Measurements from ENCODE around the gene C2orf42. TPM values are rescaled to one million over a fixed set of nuclear protein-coding genes. Genes with fewer than 3 reads are reported as not detected.
"Not testable (repeated sequence)": the region's sequence is repeated elsewhere in the genome, so short reads cannot be mapped to it uniquely, and the experiment has no call there.

The C2orf42 gene
- total RNA-seq, 3 donors from 2014 or later (not counting 1 experiment from before 2014, with no cell fraction given): 22.7 to 31.5 (median 25.7) TPM

DNA sequence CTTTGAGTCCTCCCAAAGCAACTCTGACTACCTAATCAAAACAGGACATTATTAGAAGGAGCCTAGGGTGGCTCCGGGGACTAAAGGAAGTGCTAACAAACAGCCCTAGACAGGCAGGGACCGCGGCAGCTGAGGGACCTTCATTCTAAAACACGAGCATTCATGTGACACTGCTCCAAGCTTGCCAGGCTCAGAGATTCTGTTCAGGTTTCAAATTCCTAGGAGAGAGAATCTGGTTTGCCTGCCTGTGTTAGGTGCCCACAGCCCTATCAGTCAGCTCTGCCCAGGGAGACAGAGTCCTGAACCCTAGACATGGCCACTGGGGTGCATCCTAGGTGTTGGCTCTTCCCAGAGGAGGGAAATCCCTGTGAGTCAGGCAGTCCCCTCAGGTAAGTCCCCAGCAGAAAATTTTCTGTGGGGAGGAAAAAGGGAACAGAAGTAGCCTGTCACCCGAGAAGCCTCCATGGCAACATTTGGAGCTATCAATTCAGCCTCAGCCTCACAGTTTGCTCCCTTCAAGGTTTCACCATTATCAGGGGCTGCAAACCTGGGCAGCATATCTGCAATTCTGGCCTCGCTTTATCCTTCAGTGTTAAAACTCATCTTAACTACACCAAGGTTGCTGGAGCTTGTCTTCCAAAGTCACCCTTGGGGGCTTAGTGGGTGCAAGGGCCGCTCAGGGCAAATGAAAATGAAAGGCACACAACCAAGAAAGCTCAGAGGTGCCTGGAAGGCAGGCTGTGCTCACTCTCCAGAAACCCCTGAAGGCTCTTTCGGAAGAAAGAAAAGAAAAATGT is 75.0 kb downstream of the C2orf42 start:
- DNase-seq (peak in 1 of 2 donors; percentile 42), ATAC-seq (peak; percentile 48 to 76 (median 68))
- intact Hi-C loops (cut with micrococcal nuclease): no loop called here
- Histone ChIP-seq H3K4me3 (ENCODE audit: low read length) (no peak overlapping the region), H3K27ac (ENCODE audit: low read length) (no peak overlapping the region), H3K27me3 (ENCODE audit: control insufficient read depth, insufficient read depth, low read length) (no peaks in the 10 kb centered on the region), H3K9me3 (ENCODE audit: control insufficient read depth, insufficient read depth, low read length) (no peaks in the 10 kb centered on the region), H3K36me3 (ENCODE audit: control insufficient read depth, insufficient read depth, low read length) (no peaks in the 10 kb centered on the region), H3K4me1 (ENCODE audit: control insufficient read depth, insufficient read depth, low read length) (peaks cover 22% of the 10 kb centered on the region)
- 51% methylated on average over 8 of the region's 8 CpGs for WGBS (ENCODE audit: insufficient coverage)
- H3K27me3 Mint-ChIP-seq (ENCODE audit: low read depth in 2 of 2): no peaks in the 10 kb centered on the region
- H3K27ac Mint-ChIP-seq: peak overlapping the region in 1 of 2 donors; percentile 65
- H3K4me3 Mint-ChIP-seq: no peak overlapping the region
- H3K36me3 Mint-ChIP-seq: no peaks in the 10 kb centered on the region
- peaks cover 22 to 31% of the 10 kb centered on the region in 2 donors for H3K4me1 Mint-ChIP-seq
- TF ChIP-seq, protein P1, sequence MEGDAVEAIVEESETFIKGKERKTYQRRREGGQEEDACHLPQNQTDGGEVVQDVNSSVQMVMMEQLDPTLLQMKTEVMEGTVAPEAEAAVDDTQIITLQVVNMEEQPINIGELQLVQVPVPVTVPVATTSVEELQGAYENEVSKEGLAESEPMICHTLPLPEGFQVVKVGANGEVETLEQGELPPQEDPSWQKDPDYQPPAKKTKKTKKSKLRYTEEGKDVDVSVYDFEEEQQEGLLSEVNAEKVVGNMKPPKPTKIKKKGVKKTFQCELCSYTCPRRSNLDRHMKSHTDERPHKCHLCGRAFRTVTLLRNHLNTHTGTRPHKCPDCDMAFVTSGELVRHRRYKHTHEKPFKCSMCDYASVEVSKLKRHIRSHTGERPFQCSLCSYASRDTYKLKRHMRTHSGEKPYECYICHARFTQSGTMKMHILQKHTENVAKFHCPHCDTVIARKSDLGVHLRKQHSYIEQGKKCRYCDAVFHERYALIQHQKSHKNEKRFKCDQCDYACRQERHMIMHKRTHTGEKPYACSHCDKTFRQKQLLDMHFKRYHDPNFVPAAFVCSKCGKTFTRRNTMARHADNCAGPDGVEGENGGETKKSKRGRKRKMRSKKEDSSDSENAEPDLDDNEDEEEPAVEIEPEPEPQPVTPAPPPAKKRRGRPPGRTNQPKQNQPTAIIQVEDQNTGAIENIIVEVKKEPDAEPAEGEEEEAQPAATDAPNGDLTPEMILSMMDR (IDR thresholded peaks at IDR 0.05): no peak
- no peaks in the 10 kb centered on the region for H3K9me3 Mint-ChIP-seq

DNA sequence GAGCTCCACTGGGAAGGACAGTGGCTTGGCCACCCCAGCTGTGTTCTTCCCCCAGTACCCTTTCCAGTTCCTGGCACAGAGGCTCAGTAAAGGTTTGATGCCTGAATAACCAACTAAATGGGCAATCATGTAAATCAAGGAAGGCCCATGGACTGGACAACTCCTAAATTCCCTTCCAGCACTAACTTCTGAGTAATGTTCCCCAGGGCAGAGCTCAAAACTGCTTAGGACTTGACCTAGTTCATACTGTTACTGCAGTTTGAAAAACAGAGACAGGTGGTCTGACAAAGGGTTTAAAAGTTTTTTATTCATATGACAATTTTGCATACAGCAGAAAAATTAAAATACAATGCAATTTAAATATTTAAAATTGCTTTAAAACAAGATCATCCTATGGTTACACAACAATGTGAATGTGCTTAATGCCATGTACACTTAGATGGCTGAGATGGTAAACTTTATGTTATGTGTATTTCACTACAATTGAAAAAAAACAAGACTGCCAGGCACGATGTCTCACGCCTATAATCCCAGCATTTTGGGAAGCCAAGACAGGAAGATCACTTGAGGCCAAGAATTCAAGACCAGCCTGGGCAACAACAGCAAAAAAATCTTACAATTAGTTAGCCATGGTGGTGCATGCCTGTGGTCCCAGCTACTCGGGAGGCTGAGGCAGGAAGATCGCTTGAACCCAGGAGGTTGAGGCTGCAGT is 77.3 kb downstream of the C2orf42 start:
- 95% methylated on average over 4 of the region's 4 CpGs for whole genome bisulfite sequencing (ENCODE audit: insufficient coverage)
- no peaks in the 10 kb centered on the region for H3K36me3 Mint-ChIP-seq
- DNase-seq: no peak
- no peaks in the 10 kb centered on the region for H3K27me3 Mint-ChIP-seq (ENCODE audit: low read depth in 2 of 2)
- peaks cover 24 to 28% of the 10 kb centered on the region in 2 donors for H3K4me1 Mint-ChIP-seq
- H3K27ac ChIP-seq (ENCODE audit: low read length): no peak overlapping the region
- H3K27me3 ChIP-seq (ENCODE audit: control insufficient read depth, insufficient read depth, low read length): no peaks in the 10 kb centered on the region
- H3K27ac Mint-ChIP-seq: no peak overlapping the region
- no peaks in the 10 kb centered on the region for H3K9me3 ChIP-seq (ENCODE audit: control insufficient read depth, insufficient read depth, low read length)
- TF ChIP-seq, protein P1 (IDR thresholded peaks at IDR 0.05): no peak
- no peaks in the 10 kb centered on the region for H3K9me3 Mint-ChIP-seq
- no peak for ATAC-seq
- no peak overlapping the region for H3K4me3 ChIP-seq (ENCODE audit: low read length)
- no peaks in the 10 kb centered on the region for H3K36me3 ChIP-seq (ENCODE audit: control insufficient read depth, insufficient read depth, low read length)
- intact Hi-C loops (cut with micrococcal nuclease): no loop called here
- peaks cover 45% of the 10 kb centered on the region for H3K4me1 ChIP-seq (ENCODE audit: control insufficient read depth, insufficient read depth, low read length)
- H3K4me3 Mint-ChIP-seq: no peak overlapping the region

DNA sequence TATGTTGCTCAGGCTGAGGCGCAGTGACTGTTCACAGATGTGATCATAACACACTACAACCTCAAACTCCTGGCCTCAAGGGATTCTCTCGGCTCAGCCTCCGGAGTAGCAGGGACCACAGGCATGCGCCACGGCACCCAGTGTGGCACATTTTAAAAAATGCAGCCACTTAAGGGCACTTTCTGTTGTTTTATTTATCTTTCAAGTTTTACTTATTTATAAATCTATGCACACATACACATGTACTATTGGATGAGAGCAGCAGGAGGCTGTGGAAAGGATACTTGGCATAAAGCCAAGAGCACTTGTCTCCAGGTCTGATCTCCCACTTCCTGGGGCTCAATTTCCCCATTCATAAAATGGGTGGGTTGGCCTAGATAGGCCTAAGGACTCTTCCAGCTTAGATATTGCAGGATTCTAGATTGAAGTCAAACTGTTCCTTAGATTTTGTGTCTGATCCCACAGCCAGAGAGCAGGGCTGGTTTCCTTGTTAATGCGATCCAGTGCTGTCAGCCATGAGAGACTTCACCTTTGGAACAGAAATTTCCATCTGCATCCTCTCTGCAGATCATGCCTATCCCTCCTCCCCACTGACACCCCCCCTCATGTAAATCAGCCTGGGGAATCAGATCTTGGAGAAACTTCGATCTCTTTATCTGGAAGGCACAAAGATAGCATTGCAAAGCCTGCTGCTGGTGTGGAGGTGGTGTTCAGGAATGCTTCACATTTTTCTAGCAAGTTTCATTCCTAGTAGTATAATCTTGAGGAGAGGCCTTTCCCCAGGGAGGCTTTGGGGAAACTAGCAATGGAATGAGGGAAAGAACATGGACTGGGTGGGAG is 78.8 kb downstream of the C2orf42 start:
- TF ChIP-seq, protein P1 (IDR thresholded peaks at IDR 0.05): no peak
- Histone ChIP-seq H3K9me3 (ENCODE audit: control insufficient read depth, insufficient read depth, low read length) (no peaks in the 10 kb centered on the region), H3K4me3 (ENCODE audit: low read length) (no peak overlapping the region), H3K36me3 (ENCODE audit: control insufficient read depth, insufficient read depth, low read length) (no peaks in the 10 kb centered on the region), H3K27ac (ENCODE audit: low read length) (no peak overlapping the region), H3K27me3 (ENCODE audit: control insufficient read depth, insufficient read depth, low read length) (no peaks in the 10 kb centered on the region), H3K4me1 (ENCODE audit: control insufficient read depth, insufficient read depth, low read length) (peaks cover 60% of the 10 kb centered on the region)
- Mint-ChIP-seq H3K9me3 (no peaks in the 10 kb centered on the region), H3K36me3 (no peaks in the 10 kb centered on the region), H3K4me1 (peaks cover 40 to 44% of the 10 kb centered on the region in 2 donors), H3K27me3 (ENCODE audit: low read depth in 2 of 2) (no peaks in the 10 kb centered on the region), H3K4me3 (no peak overlapping the region), H3K27ac (peak overlapping the region; percentile 61 to 91)
- DNase-seq (no peak), ATAC-seq (no peak)
- intact Hi-C loops (cut with micrococcal nuclease): no loop called here
- 98% methylated on average over 6 of the region's 7 CpGs for WGBS (ENCODE audit: insufficient coverage)

GRCh38 chr2:70110397-70110796 is 80.4 kb downstream of the C2orf42 start:
- ATAC-seq; DNase-seq; H3K36me3 ChIP-seq (ENCODE audit: control insufficient read depth, insufficient read depth, low read length); intact Hi-C loops (cut with micrococcal nuclease); H3K36me3 Mint-ChIP-seq; H3K27me3 Mint-ChIP-seq (ENCODE audit: low read depth in 2 of 2); H3K9me3 Mint-ChIP-seq; H3K4me3 ChIP-seq (ENCODE audit: low read length); H3K9me3 ChIP-seq (ENCODE audit: control insufficient read depth, insufficient read depth, low read length); H3K4me3 Mint-ChIP-seq; H3K27me3 ChIP-seq (ENCODE audit: control insufficient read depth, insufficient read depth, low read length): not testable (repeated sequence)
- Histone ChIP-seq H3K27ac (ENCODE audit: low read length) (peak overlapping the region; percentile 11), H3K4me1 (ENCODE audit: control insufficient read depth, insufficient read depth, low read length) (peaks cover 62% of the 10 kb centered on the region)
- WGBS (ENCODE audit: insufficient coverage): 89% methylated on average over 4 of the region's 5 CpGs
- Mint-ChIP-seq H3K27ac (peak overlapping the region; percentile 91), H3K4me1 (peaks cover 36 to 42% of the 10 kb centered on the region in 2 donors)

DNA sequence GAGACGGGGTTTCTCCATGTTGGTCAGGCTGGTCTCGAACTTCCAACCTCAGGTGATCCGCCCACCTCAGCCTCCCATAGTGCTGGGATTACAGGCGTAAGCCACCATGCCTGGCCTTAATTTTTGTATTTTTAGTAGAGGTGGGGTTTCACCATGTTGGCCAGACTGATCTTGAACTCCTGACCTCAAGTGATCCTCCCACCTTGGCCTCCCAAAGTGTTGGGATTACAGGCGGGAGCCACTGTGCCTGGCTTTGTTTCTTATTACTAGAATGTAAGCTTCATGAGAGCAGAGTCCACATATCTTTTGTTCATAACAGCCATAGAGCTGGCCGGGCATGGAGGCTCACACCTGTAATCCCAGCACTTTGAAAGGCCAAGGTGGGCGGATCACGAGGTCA is 84.7 kb downstream of the C2orf42 start:
- H3K9me3 Mint-ChIP-seq; intact Hi-C loops (cut with micrococcal nuclease); DNase-seq; H3K27ac ChIP-seq (ENCODE audit: low read length); H3K27me3 ChIP-seq (ENCODE audit: control insufficient read depth, insufficient read depth, low read length); H3K36me3 ChIP-seq (ENCODE audit: control insufficient read depth, insufficient read depth, low read length); H3K4me3 Mint-ChIP-seq; H3K36me3 Mint-ChIP-seq; H3K27ac Mint-ChIP-seq; H3K4me3 ChIP-seq (ENCODE audit: low read length); ATAC-seq; H3K27me3 Mint-ChIP-seq (ENCODE audit: low read depth in 2 of 2); H3K9me3 ChIP-seq (ENCODE audit: control insufficient read depth, insufficient read depth, low read length): not testable (repeated sequence)
- H3K4me1 Mint-ChIP-seq: peaks cover 49 to 58% of the 10 kb centered on the region in 2 donors
- WGBS (ENCODE audit: insufficient coverage): 97% methylated on average over 8 of the region's 8 CpGs
- peaks cover 69% of the 10 kb centered on the region for H3K4me1 ChIP-seq (ENCODE audit: control insufficient read depth, insufficient read depth, low read length)
